SW 1271 (cell line): ENCODE data around the gene ZNF200.
"Not testable (repeated sequence)": the region's sequence is repeated elsewhere in the genome, so short reads cannot be mapped to it uniquely, and the experiment has no call there.

Source experiments
- DNase-seq, 2 experiments: peaks; one replicate each; lab custom pipeline; 2025; lab: John Stamatoyannopoulos, UW

The ZNF200 gene

GRCh38 chr16:3234857-3235561, at the start of gene ZNF200:
Gene ZNF200, minus strand, starts transcription at chr16:3235158. Its CDS starts 1,403 bp downstream, at chr16:3233755.
- DNase-seq = peak; percentile 53 to 85

- no peak for DNase-seq
Measured at GRCh38 chr16:3283543-3284447, 48.8 kb upstream of the ZNF200 start.

GRCh38 chr16:3282730-3283542, 48.0 kb upstream of the ZNF200 start, which contains the start of gene ZNF263:
Gene ZNF263, plus strand, starts transcription at chr16:3283491. Its CDS starts 328 bp downstream, at chr16:3283819.
- DNase-seq = peak; percentile 86 to 95

GRCh38 chr16:3282103-3282729, 47.3 kb upstream of the ZNF200 start:
- peak; percentile 40 to 72 for DNase-seq

GRCh38 chr16:3281222-3281820, 46.4 kb upstream of the ZNF200 start:
- DNase-seq = no peak

GRCh38 chr16:3276679-3277078, 41.7 kb upstream of the ZNF200 start:
- no peak for DNase-seq

- no peak for DNase-seq
Measured at GRCh38 chr16:3274947-3275346, 40.0 kb upstream of the ZNF200 start.

GRCh38 chr16:3274490-3274889, 39.5 kb upstream of the ZNF200 start:
- DNase-seq = no peak

- DNase-seq = not testable (repeated sequence)
Measured at GRCh38 chr16:3271281-3271680, 36.3 kb upstream of the ZNF200 start.

- DNase-seq = not testable (repeated sequence)
Measured at GRCh38 chr16:3270718-3271117, 35.8 kb upstream of the ZNF200 start.

GRCh38 chr16:3268294-3268693, 33.3 kb upstream of the ZNF200 start:
- DNase-seq = no peak

GRCh38 chr16:3266873-3267537, 32.0 kb upstream of the ZNF200 start:
- peak in 1 of 2 experiments; percentile 20 for DNase-seq

- DNase-seq = peak; percentile 88 to 95
Measured at GRCh38 chr16:3264137-3265036, 29.4 kb upstream of the ZNF200 start.

GRCh38 chr16:3262517-3262916, 27.6 kb upstream of the ZNF200 start:
- DNase-seq = no peak

- no peak for DNase-seq
Measured at GRCh38 chr16:3259836-3260235, 24.9 kb upstream of the ZNF200 start.

- DNase-seq = no peak
Measured at GRCh38 chr16:3256866-3257465, 22.0 kb upstream of the ZNF200 start.

- DNase-seq = no peak
Measured at GRCh38 chr16:3256146-3256865, 21.3 kb upstream of the ZNF200 start, which contains the start of gene MEFV. Gene MEFV, minus strand, starts transcription at chr16:3256633. Its CDS starts 46 bp downstream, at chr16:3256587.

- DNase-seq = no peak
Measured at GRCh38 chr16:3254309-3254708, 19.4 kb upstream of the ZNF200 start.
